Loucy (cell line): Measurements from ENCODE around the gene COL23A1.

Source experiments
- CTCF ChIP-seq: fragments of 200-600 bp; sonication (generic); conservative IDR thresholded peaks from 2 replicates; pipeline ENCODE4 v1.5.1; 2014; ENCODE audit warnings: mild to moderate bottlenecking, antibody characterized with exemption, low read length
- EZH2phosphoT487 ChIP-seq: fragments of 200-600 bp; IDR thresholded peaks from 2 replicates; pipeline ENCODE4 v1.6.1; 2018; ENCODE audit warnings: antibody characterized with exemption, mild to moderate bottlenecking, moderate library complexity, borderline replicate concordance

GRCh38 chr5:178290376-178290775 lies 299.8 kb downstream of the COL23A1 start:
- TF ChIP-seq CTCF (no peak), EZH2phosphoT487 (no peak)
